SK-N-SH (cell line): ENCODE data around the gene HOXB2.

ENCODE experiments used
- CTCF ChIP-seq: fragments of 200-600 bp; sonication (generic); IDR thresholded peaks from 2 replicates; pipeline ENCODE4 v1.6.1; 2017; ENCODE audit warnings: antibody characterized with exemption, mild to moderate bottlenecking, moderate library complexity
- NRF1 ChIP-seq: IDR thresholded peaks from 2 replicates; pipeline ENCODE4 v1.6.1; 2012; ENCODE audit warnings: low read depth, mild to moderate bottlenecking, low read length
- YY1 ChIP-seq: IDR thresholded peaks from 2 replicates; pipeline ENCODE4 v1.4.0; 2012; ENCODE audit warnings: low read depth, mild to moderate bottlenecking

- TF ChIP-seq CTCF: no peak
- TF ChIP-seq NRF1: no peak
- no peak for TF ChIP-seq YY1
These were observed 48.4 kb upstream of the HOXB2 start, which contains the start of gene HOXB5 for GRCh38 chr17:48593126-48593829.
